Gastrocnemius medialis (tissue), 4 donors: ENCODE results near the gene KCNQ1.

ENCODE experiments used
- POLR2A ChIP-seq, 2 donors: fragments of 450-650 bp; IDR thresholded peaks; one replicate each; pipeline ENCODE4 v1.6.1; 2017; ENCODE audit warnings: antibody characterized with exemption in 2 of 2, mild to moderate bottlenecking in 2 of 2, moderate library complexity in 2 of 2
- TF ChIP-seq, protein P1 (sequence below), 5 experiments: fragments of 450-650 bp in 3 of 5; fragments of 200-600 bp in 2 of 5; sonication (generic) in 2 of 5; IDR thresholded peaks in 4 of 5; conservative IDR thresholded peaks in 1 of 5; 1 replicate in 4 of 5; 2 replicates in 1 of 5; pipeline ENCODE4 v1.5.1; 2016 to 2019; ENCODE audit warnings: antibody characterized with exemption in 5 of 5, mild to moderate bottlenecking in 3 of 5, moderate library complexity in 3 of 5

DNA sequence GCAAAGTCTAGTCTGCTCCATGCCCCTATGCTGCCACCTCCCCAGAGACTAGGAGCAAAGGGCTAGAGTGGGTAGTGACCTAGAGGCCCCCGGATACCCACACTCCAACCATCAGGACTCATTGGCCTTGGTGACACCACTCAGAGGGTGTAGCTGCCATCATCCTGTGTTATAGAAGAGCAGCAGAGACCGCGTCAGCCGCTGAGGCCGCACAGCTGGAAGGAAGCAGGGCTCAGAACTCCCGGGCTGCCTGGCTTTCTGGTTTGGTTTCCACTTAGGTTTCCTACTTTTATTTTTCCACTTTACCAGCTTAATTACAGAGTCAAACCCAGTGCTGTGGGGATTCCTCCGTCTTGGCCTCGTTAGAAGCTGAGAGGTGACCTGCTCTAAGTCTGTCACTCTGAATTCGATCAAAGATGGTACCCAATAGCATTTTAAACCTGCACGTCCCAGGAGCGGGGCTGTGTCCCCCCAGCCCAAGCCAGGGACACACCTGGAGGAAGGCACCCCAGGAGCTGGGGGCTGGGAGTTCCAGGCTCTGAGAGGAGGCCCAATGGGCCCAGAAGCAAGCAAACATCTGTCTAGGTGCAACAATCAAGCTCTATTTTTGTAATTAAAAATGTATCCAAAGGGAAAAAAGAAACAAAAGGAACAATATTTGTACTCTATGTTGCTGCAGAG lies 442.8 kb downstream of the KCNQ1 start:
- no peak for TF ChIP-seq POLR2A (IDR thresholded peaks at IDR 0.05)
- TF ChIP-seq, protein P1, sequence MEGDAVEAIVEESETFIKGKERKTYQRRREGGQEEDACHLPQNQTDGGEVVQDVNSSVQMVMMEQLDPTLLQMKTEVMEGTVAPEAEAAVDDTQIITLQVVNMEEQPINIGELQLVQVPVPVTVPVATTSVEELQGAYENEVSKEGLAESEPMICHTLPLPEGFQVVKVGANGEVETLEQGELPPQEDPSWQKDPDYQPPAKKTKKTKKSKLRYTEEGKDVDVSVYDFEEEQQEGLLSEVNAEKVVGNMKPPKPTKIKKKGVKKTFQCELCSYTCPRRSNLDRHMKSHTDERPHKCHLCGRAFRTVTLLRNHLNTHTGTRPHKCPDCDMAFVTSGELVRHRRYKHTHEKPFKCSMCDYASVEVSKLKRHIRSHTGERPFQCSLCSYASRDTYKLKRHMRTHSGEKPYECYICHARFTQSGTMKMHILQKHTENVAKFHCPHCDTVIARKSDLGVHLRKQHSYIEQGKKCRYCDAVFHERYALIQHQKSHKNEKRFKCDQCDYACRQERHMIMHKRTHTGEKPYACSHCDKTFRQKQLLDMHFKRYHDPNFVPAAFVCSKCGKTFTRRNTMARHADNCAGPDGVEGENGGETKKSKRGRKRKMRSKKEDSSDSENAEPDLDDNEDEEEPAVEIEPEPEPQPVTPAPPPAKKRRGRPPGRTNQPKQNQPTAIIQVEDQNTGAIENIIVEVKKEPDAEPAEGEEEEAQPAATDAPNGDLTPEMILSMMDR (IDR thresholded peaks at IDR 0.05 in 4 of 5, conservative IDR thresholded peaks at IDR 0.05 in 1 of 5) = no peak
